ENCODE data around the gene TEX22.
"Not testable (repeated sequence)": the region's sequence is repeated elsewhere in the genome, so short reads cannot be mapped to it uniquely, and the experiment has no call there.

Gene TEX22, protein sequence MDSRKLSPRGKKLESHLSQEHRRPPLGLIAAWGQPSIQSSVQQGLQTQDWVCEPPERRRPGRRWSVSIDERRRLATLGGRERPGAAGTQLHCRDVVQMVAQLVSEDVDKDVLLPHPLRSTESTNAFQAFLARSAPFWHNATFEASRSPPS

DNA sequence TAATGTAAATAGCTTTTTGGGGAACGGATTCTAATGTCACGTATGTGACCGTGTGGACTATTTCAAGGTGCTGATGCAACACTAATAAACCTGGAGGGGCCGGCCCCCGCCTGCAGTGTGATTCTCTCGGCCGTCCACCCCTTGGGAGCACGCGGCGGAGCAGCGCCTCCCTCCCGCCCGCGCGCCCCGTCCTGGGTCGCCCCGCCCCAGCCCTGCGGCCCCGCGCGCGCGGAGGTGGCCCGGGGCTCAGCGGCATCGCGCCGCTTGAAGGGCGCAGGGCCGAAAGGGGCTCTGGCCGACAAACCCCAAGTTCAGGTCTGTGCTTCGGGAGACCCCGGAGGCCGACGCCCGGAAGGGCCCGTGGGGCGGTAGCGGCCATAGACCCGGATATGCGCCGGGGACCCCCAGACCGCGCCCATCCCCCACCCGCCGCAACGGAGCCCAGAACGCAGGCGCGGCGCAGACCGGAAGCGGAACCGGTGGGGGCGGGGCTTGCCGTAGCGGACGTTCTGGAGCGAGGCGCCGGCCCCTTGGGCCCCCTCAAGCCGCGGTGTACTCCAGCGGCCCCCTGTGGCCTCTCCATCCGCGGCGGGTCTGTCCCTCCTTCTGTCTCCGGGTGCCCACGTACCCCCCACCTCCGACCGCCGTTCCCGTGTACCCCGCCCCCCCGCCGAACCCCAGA lies at the start of gene TEX22:
Gene TEX22, plus strand, starts transcription at position 495 of the 682 bp plus-strand sequence. CDS start 803 bp downstream, outside the sequence.
- DNase-seq: peak; percentile 25

GRCh38 chr14:105348945-105349699 lies 49.2 kb upstream of the TEX22 start:
- no peak for DNase-seq

- DNase-seq: no peak
Observed at GRCh38 chr14:105349992-105350391, 48.3 kb upstream of the TEX22 start.

- no peak for DNase-seq
Observed at GRCh38 chr14:105350450-105351244, 47.7 kb upstream of the TEX22 start.

DNA sequence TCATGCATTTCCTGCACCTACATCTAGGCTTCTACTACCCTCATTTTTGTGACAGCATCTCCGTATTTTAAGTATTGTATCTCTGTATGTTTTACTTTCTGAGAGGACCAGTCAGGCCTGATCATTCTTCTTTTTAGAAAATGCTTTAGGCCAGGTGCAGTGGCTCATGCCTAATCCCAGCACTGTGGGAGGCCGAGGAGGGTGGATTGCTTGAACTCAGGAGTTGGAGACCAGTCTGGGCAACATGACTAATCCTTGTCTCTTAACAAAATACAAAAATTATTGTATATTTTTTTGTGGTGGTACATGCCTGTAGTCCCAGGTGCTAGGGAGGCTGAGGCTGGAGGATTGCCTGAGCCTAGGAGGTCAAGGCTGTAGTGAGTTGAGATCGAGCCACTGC lies 46.9 kb upstream of the TEX22 start:
- no peak for DNase-seq

DNA sequence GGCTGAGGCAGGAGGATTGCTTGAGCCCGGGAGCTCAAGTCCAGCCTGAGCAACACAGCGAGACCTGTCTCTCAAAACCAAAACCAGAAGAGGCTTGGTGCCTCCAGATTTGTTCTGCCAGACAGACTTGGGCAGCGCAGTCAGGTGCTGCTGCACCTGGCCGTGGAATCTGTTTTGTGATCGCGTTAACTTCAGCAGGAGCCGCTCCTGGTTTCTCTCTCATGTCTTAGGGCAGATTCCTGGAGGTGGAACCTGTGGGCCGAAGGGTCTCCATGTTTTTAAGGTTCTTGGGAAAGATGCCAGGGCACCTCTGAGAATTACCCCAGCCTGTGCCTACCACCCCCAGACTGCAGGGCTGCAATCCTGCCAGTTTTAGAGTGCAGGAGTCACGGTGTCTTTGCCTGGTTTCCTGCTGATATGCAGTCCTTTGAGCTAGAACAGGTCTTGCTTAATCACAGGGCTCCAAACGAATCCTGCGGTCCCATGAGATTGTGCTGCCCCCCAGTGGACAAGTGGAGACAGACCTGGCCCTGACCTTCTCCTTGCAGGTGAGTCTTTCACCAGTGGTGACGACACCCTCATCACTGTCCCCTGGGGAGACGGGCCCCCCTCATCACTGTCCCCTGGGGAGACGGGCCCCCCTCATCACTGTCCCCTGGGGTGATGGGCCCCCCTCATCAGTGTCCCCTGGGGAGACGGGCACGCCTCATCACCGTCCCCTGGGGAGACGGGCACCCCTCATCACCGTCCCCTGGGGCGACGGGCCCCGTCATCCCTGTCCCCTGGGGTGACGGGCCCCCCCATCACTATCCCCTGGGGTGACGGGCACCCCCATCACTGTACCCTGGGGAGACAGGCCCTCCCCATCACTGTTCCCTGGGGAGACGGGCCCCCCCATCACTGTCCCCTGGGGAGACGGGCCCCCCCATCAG lies 46.2 kb upstream of the TEX22 start:
- DNase-seq: peak; percentile 54

DNA sequence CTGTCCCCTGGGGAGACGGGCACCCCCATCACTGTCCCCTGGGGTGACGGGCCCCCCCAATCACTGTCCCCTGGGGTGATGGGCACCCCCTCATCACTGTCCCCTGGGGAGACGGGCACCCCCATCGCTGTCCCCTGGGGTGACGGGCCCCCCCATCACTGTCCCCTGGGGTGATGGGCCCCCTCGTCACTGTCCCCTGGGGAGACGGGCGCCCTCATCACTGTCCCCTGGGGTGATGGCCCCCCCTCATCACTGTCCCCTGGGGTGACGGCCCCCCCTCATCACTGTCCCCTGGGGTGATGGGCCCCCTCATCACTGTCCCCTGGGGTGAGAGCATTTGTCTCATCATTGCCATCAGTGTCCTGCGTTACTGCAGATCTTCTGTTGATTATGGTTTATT lies 45.2 kb upstream of the TEX22 start:
- no peak for DNase-seq

DNA sequence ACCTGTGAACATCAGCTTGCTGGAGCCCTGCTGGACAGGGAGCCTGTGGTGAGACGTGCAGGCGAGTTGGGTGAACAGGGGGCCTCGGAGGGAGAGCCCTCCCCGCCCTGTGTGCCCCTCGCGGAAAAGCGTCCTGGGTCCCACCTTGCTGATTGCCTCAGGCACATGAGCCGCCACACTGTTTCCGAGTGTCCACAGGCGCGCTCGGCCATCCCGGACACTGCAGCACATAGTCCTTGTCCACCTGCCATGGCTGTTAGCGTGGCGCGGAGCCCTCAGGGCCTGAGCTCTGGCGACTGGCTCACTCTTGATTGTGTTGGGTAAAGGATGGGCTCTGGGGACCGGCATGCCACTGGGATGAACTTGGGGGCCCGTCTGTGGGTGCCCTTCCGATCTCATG lies 43.8 kb upstream of the TEX22 start:
- DNase-seq: no peak

- DNase-seq: no peak
Observed at GRCh38 chr14:105355049-105355575, 43.2 kb upstream of the TEX22 start.

GRCh38 chr14:105355850-105356604 lies 42.3 kb upstream of the TEX22 start:
- no peak for DNase-seq

GRCh38 chr14:105356927-105357326 lies 41.4 kb upstream of the TEX22 start:
- DNase-seq: no peak

DNA sequence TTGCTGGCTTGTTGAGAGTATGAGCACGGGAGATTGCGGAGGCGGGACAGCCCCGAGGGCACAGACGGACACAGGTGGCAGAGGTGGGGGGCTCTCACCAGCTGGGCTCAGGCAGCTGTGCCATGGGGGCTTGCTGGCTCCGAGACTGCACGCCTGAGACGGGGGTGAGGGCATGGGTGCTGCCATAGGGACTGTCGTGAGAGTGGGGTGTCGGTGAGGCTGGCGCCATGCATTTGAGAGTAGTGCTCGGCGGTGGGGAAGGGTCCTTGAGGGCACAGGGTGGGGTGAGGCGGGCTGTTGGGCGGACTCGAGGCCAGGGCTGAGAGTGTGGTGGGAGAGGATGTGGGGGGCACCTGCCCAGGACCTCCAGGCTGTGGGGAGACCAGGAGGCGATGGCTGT lies 40.7 kb upstream of the TEX22 start:
- DNase-seq: no peak

DNA sequence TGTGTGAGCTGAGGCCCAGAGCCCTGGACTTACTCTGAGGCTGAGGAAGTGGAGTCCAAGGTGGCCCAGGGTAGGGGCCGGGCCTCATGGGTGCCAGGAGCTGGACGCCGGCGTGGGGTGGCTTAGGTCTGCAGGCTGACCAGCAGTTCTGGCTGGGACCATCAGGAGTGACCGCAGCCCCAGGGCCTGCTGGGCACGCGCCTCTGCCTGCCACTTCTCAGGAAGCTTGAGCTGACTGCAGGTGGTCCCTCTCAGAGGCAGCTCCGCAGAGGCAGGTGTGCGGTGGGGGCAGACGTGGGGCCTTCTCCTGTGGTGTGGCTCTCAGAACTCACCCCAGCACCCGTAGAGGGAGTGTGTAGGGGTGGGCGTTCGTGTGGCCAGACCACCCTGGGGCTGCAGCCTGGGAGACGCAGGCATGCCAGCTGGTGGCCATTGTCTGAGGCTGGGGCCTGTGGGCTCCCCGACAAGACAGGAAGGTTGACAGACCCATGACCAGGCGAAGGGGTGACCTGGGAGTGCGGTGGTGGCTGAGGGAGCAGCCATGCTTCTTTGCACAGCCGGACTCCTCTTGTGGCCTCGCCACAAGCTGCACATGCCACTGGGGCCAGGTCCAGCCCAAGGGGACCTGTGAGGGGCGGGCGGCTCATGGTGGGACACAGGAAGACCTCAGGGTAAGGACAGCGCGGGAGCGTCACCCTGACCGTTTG lies 40.0 kb upstream of the TEX22 start:
- no peak for DNase-seq

- no peak for DNase-seq
Observed at GRCh38 chr14:105358943-105359342, 39.4 kb upstream of the TEX22 start.

DNA sequence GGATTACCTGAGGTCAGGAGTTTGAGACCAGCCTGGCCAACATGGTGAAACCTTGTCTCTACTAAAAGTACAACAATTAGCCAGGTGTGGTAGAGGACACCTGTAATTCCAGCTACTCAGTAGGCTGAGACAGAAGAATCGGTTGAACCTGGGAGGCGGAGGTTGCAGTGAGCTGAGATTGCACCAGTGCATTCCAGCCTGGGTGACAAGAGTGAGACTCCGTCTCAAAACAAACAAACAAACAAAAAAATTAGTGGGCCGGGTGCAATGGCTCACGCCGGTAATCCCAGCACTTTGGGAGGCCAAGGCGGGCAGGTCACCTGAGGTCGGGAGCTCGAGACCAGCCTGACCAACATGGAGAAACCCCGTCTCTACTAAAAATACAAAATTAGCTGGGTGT lies 36.9 kb upstream of the TEX22 start:
- DNase-seq: not testable (repeated sequence)

DNA sequence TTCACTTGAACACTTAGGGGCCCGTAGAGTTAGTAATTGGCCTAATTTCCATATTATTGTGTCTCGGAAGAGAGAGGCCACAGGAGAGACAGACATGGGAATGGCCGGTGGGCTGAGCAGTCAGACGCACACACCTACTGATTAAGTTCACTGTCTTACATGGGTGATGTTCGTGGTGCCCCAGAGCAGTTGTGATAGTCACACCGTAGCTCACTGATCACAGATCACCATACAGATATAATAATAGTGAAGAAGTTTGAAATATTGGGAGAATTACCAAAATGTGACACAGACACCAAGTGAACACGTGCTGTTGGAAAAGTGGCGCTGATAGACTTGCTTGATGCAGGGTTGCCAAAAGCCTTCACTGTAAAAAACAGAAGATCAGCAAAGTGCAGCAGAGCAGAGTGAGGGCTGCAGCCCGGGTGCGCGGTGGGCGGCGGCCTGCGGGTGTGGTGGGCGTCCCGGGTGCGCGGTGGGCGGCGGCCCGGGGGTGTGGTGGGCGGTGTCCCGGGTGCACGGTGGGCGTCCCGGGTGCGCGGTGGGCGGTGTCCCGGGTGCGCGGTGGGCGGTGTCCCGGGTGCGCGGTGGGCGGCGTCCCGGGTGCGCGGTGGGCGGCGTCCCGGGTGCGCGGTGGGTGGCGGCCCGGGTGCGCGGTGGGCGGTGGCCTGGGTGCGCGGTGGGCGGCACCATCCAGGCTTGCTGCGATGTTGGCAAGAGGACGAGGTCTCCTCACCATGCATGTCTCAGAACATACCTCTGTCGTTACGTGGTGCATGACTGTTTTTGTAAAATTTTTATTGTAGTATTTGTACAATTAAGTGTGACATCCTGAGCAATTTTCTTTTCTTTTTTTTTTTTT lies 34.3 kb upstream of the TEX22 start:
- no peak for DNase-seq

GRCh38 chr14:105365101-105365500 lies 33.2 kb upstream of the TEX22 start:
- DNase-seq: no peak

- DNase-seq: no peak
Observed at GRCh38 chr14:105365681-105366080, 32.7 kb upstream of the TEX22 start.

DNA sequence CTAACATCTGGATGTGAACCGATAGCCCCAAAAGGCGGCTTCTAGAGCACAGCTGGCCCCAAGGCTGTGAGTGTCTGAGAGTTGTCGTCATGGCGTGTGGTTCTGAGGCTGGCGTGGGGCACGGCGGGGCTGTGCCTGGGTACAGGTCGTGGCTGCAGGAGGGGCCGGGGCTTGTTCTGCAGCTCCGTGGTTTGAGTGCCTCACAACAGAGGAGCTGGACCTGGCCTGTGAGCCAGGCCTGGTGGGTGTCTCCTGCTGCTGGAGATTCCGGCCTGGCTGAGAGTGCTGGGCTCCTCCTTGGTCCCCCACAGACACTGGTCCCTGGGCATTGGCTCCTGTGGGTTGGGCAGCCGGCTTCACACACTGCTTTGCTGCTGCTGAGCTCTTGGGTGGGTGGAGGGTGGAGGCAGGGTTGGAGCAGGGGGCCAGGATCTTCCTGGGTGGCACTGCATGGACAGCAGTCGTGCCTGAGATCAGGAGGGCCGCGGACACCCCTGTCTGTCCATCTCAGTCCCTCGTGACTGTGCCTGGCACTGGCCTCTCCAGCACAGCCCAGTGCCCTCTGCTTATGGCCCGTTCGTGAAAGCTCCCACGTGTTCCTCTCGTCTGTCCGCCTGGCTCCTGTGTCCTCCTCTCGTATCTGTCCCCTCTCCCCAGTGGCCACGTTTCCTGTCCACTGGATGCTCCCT lies 31.8 kb upstream of the TEX22 start:
- DNase-seq: no peak
